CD4-positive, alpha-beta T cell treated with Interleukin-10 for 1 hour (primary cell): ENCODE measurements around the gene DEFB115.
"Not testable (repeated sequence)": the region's sequence is repeated elsewhere in the genome, so short reads cannot be mapped to it uniquely, and the experiment has no call there.

Source experiments
- DNase-seq: peaks from one replicate; pipeline ENCODE4 v3.0.0-alpha.2; 2020

The DEFB115 gene

GRCh38 chr20:31257364-31257763, at the start of gene DEFB115:
Gene DEFB115 (plus strand): TSS chr20:31257664. CDS start chr20:31257664, 0 bp downstream.
- no peak for DNase-seq

GRCh38 chr20:31236953-31237352, 20.5 kb upstream of the DEFB115 start:
- DNase-seq: no peak

- no peak for DNase-seq
Observed at GRCh38 chr20:31237763-31238162, 19.7 kb upstream of the DEFB115 start.

GRCh38 chr20:31239139-31239538, 18.3 kb upstream of the DEFB115 start:
- no peak for DNase-seq

GRCh38 chr20:31256959-31257358, 505 bp upstream of the DEFB115 start:
- DNase-seq: no peak

GRCh38 chr20:31260326-31260932, 3.0 kb downstream of the DEFB115 start:
- no peak for DNase-seq

GRCh38 chr20:31274441-31274840, 17.0 kb downstream of the DEFB115 start:
- DNase-seq: no peak

- no peak for DNase-seq
Observed at GRCh38 chr20:31278178-31278577, 20.7 kb downstream of the DEFB115 start.

GRCh38 chr20:31284964-31285363, 27.5 kb downstream of the DEFB115 start:
- DNase-seq: not testable (repeated sequence)

GRCh38 chr20:31308535-31309162, 51.2 kb downstream of the DEFB115 start, which contains the start of gene DEFB116:
Gene DEFB116 (minus strand): TSS chr20:31308585. CDS start chr20:31308585, 0 bp downstream.
- no peak for DNase-seq
